Large intestine (tissue), 3 donors: ENCODE results near the gene PSMB4. TPM values are rescaled to one million over a fixed set of nuclear protein-coding genes. Genes with fewer than 3 reads are reported as not detected.
"Not testable (repeated sequence)": the region's sequence is repeated elsewhere in the genome, so short reads cannot be mapped to it uniquely, and the experiment has no call there.

Experiments
- DNase-seq, 2 donors: peaks; one replicate each; pipeline versions ENCODE4 v3.0.0 to v3.0.0-alpha.2; 2013
- H3K27ac ChIP-seq: one replicate; pipeline ENCODE4 v1.5.1; 2013; ENCODE audit warnings: low read length
- H3K27me3 ChIP-seq: 2 replicates; pipeline ENCODE4 v1.6.1; 2013; ENCODE audit warnings: low read length; ENCODE audit not compliant: control insufficient read depth, insufficient read depth
- H3K36me3 ChIP-seq: 2 replicates; pipeline ENCODE4 v1.6.1; 2013; ENCODE audit warnings: low read length; ENCODE audit not compliant: control insufficient read depth, insufficient read depth
- H3K4me1 ChIP-seq: one replicate; pipeline ENCODE4 v1.6.1; 2013; ENCODE audit warnings: low read length; ENCODE audit not compliant: control insufficient read depth, insufficient read depth
- H3K4me3 ChIP-seq: one replicate; pipeline ENCODE4 v1.5.1; 2013; ENCODE audit warnings: low read length
- H3K9me3 ChIP-seq: one replicate; pipeline ENCODE4 v1.6.1; 2013; ENCODE audit warnings: mild to moderate bottlenecking, low read depth, low read length, moderate library complexity; ENCODE audit not compliant: control insufficient read depth
- WGBS: methylation state at CpG from one replicate; pipeline ENCODE4 v1.1.5; 2013; ENCODE audit warnings: low lambda C conversion rate; ENCODE audit not compliant: insufficient coverage; 5-methylcytosine and 5-hydroxymethylcytosine counted together
- polyA plus RNA-seq: library from polyadenylated mRNA; unstranded; fragments of 120-200 nt; gene quantifications from one replicate; pipeline ENCODE4 v1.2.1, GENCODE V29; 2013

Gene PSMB4
- polyA plus RNA-seq, 1 donor, result 234 TPM

DNA sequence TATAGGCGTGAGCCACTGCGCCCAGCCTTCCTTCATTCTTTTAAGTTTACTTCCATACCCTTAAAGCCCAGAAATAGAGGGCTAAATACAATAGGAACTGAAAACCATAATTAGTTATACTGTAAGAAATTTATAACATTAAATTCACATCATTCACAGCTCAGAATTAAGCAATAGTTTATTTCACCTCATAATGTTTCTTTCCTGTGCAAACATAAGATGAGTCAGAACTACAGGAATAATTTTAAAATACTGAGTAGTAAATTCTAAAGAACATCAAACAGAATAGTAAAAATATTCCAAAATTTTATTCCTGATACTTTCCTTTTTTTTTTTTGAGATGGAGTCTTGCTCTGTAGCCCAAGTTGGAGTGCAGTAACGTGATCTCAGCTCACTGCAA, 35.8 kb downstream of the PSMB4 start:
- Histone ChIP-seq H3K27me3 (no peaks in the 10 kb centered on the region), H3K36me3 (peaks cover 26% of the 10 kb centered on the region), H3K27ac (no peak overlapping the region), H3K9me3 (no peaks in the 10 kb centered on the region), H3K4me3 (no peak overlapping the region), H3K4me1 (no peaks in the 10 kb centered on the region)
- no CpG with 5 or more reads among the region's 3 CpGs for WGBS
- DNase-seq, result no peak

DNA sequence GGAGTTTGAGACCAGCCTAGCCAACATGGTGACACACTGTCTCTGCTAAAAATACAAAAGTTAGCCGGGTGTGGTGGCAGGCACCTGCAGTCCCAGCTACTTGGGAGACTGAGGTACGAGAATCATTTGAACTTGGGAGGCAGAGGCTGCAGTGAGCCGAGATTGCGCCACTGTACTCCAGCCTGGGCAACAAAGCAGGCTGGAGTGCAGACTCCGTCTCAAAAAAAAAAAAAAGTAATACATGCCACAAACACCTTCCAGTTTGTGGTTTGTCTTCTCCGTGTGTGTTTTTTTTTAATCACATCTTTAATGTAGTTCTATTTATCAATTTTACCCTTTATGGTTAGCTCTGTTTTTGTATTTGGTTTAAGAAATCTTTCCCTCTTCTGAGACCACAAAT, 37.6 kb downstream of the PSMB4 start:
- no peak for DNase-seq
- H3K4me3 ChIP-seq, result no peak overlapping the region
- H3K4me1 ChIP-seq, result no peaks in the 10 kb centered on the region
- peaks cover 38% of the 10 kb centered on the region for H3K36me3 ChIP-seq
- H3K9me3 ChIP-seq, result no peaks in the 10 kb centered on the region
- 92% methylated on average over 2 of the region's 6 CpGs for WGBS
- H3K27ac ChIP-seq, result no peak overlapping the region
- H3K27me3 ChIP-seq, result no peaks in the 10 kb centered on the region

- not testable (repeated sequence) for H3K4me1 ChIP-seq, DNase-seq, H3K4me3 ChIP-seq
Observed at GRCh38 chr1:151437396-151437795, 38.0 kb downstream of the PSMB4 start.

DNA sequence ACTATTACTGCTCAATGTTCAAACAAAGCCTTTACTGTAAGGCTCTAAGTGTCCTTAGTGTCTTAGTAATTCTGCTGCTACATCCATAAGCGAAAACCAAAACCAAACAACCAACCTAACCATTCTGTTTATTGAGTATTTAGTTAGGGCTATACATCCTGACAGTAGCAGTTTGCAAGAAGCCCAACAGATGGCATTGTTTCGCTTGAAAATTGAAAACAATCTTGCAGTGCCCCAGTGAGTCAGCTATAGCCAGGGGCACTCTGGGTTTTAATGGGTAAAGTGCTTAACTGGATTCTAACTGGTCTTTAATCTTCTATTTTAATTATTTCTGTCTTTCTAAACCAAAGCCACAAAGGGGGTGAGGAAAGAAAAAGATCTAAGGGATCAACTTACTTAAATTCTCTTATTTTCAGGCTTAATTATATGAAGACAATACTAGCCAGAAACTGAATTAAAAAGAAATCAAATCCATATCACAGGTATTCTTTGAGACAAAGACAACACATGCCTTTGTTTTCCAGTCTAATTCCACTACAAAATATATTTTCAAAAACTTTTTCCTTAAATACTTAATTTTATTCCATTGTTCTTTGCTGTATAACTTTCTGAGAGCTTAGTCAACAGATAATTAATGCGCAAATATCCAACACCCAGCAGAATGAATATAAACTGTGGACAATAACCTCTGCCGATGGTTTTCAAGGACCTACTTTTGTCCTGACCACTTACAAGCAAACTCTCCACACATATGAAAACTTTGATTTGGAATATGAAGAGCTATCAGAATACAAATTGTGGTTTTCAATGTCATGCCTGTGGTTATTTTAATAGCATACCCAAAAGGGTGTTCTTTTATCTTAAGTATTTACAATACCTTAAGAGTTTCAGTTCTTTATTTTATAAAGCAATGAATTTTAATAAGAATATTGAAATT, 44.7 kb downstream of the PSMB4 start:
- Histone ChIP-seq H3K4me1 (no peaks in the 10 kb centered on the region), H3K9me3 (no peaks in the 10 kb centered on the region), H3K27ac (no peak overlapping the region), H3K4me3 (no peak overlapping the region), H3K27me3 (no peaks in the 10 kb centered on the region), H3K36me3 (peaks cover 19% of the 10 kb centered on the region)
- peak; percentile 57 to 70 for DNase-seq
- WGBS, result no CpG with 5 or more reads among the region's 4 CpGs

More at GRCh38 chr1:151437396-151437795, 38.0 kb downstream of the PSMB4 start:
- not testable (repeated sequence) for H3K27me3 ChIP-seq, H3K27ac ChIP-seq, H3K9me3 ChIP-seq
- WGBS, result 80% methylated on average over 1 of the region's 8 CpGs
- H3K36me3 ChIP-seq, result peaks cover 38% of the 10 kb centered on the region

DNA sequence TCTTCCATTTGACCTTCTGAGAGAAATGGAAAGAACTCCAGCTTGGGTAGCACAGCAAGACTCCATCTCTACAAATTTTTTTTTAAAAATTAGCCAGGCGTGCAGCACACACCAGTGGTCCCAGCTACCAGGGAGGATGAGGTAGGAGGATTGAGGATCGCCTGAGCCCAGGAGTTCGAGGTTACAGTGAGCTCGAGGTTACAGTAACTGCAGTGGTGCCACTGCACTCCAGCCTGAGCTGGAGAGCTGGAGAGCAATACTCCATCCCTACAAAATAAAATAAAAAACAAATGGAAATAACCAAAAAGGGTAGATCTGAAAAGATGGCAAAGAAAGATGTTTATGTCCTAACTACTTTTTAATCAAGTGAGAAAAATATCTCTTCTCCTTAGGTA, 45.4 kb downstream of the PSMB4 start:
- no peak for DNase-seq
- WGBS, result no CpG with 5 or more reads among the region's 4 CpGs
- Histone ChIP-seq H3K4me3 (no peak overlapping the region), H3K27ac (no peak overlapping the region), H3K4me1 (no peaks in the 10 kb centered on the region), H3K27me3 (no peaks in the 10 kb centered on the region), H3K9me3 (no peaks in the 10 kb centered on the region), H3K36me3 (peaks cover 21% of the 10 kb centered on the region)

DNA sequence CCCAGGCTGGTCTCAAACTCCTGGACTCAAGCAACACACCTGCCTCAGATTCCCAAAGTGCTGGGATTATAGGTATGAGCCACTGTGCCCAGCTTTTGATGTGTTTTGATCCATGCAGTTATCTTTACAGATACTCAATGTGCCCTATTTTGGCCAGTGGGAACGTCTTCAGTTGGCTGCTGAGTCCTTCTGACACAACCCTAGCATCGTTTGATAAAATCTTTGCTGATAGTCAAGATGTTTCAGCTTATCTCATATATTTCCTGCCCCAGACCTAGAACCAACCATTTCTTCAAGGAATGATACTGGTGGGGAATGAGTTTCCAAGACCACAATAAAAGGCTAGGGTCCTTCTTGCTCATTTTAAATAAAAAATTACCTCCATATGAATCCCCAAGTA, 48.3 kb downstream of the PSMB4 start:
- 90% methylated on average over 2 of the region's 2 CpGs for WGBS
- no peaks in the 10 kb centered on the region for H3K4me1 ChIP-seq
- H3K4me3 ChIP-seq, result no peak overlapping the region
- no peak overlapping the region for H3K27ac ChIP-seq
- peaks cover 5% of the 10 kb centered on the region for H3K36me3 ChIP-seq
- DNase-seq, result no peak
- H3K27me3 ChIP-seq, result no peaks in the 10 kb centered on the region
- H3K9me3 ChIP-seq, result no peaks in the 10 kb centered on the region

Other genes starting within 250 kb of the PSMB4 start
- 5.0 TPM for gene TNFAIP8L2, start 242.9 kb upstream of the PSMB4 start, polyA plus RNA-seq
- gene LYSMD1, start 233.7 kb upstream of the PSMB4 start, polyA plus RNA-seq, result 10.7 TPM
- gene SCNM1, start 233.4 kb upstream of the PSMB4 start, polyA plus RNA-seq, result 38.7 TPM
- 0.64 TPM for gene TMOD4, start 223.6 kb upstream of the PSMB4 start, polyA plus RNA-seq
- gene VPS72, start 209.4 kb upstream of the PSMB4 start, polyA plus RNA-seq, result 43.7 TPM
- 32.9 TPM for gene PIP5K1A, start 201.0 kb upstream of the PSMB4 start, polyA plus RNA-seq
- 118 TPM for gene PSMD4, start 144.8 kb upstream of the PSMB4 start, polyA plus RNA-seq
- 21.3 TPM for gene ZNF687, start 117.3 kb upstream of the PSMB4 start, polyA plus RNA-seq
- gene PI4KB, start 72.2 kb upstream of the PSMB4 start, polyA plus RNA-seq, result 51.9 TPM
- gene RFX5, start 52.3 kb upstream of the PSMB4 start, polyA plus RNA-seq, result 41.4 TPM
- 97.9 TPM for gene SELENBP1, start 26.9 kb upstream of the PSMB4 start, polyA plus RNA-seq
- gene POGZ, start 59.9 kb downstream of the PSMB4 start, polyA plus RNA-seq, result 91.5 TPM
- gene CGN, start 111.8 kb downstream of the PSMB4 start, polyA plus RNA-seq, result 145 TPM
- gene TUFT1, start 140.7 kb downstream of the PSMB4 start, polyA plus RNA-seq, result 24.1 TPM
- gene SNX27, start 212.5 kb downstream of the PSMB4 start, polyA plus RNA-seq, result 20.0 TPM